ENCODE measurements around the gene MYO1B. TPM values are rescaled to one million over a fixed set of nuclear protein-coding genes. Genes with fewer than 3 reads are reported as not detected.

Gene MYO1B
- polyA plus RNA-seq, 1 experiment, result 87.2 TPM

- no peaks in the 10 kb centered on the region for H3K36me3 ChIP-seq (ENCODE audit: control insufficient read depth, insufficient read depth, low read length)
- no peak for DNase-seq (ENCODE audit: low read depth)
- H3K27me3 ChIP-seq (ENCODE audit: control insufficient read depth, insufficient read depth, low read length), result no peaks in the 10 kb centered on the region
- POLR2A ChIA-PET, result no interaction called here
- no peak overlapping the region for H3K4me3 ChIP-seq (ENCODE audit: low read depth, low read length)
- no peak for TF ChIP-seq CTCF (IDR thresholded peaks at IDR 0.05; ENCODE audit: insufficient read depth, low read depth, low read length)
- CTCF ChIA-PET, result interaction anchor here (0.9 kb wide), 1 partner anchor 16 kb away, joined by 3 read pairs; no protein-coding TSS in a partner anchor
Observed at GRCh38 chr2:191463790-191464189, 218.6 kb downstream of the MYO1B start.

DNA sequence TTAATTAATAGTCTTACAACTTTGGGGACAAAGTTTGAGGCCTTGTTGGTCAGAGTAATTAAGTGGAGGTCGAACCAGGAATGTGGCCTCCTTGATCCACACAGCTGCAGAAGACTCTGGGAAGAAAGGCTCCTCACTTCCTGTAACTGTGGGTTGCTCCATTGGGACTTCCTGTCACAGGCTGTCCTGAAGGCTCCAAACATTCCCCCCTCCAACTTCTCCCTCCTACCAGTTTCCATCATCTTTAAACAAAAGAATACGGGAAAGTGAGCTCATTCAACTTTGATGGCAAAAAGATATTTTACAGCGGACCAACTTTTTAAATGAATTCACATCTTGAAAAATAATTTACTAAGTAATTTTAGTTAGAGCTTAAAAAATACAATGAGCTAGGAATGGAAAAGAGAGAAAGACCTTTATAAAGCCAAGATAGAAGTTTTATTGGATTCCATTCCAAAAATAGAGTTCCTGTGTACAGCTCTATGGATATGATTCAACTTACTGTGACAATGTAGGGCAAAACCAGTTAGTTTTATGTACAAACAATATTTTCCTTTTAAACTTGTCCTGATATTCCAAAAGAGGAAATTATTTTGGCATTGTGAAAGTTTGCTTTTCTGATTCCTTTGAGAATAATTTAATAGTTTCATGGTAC, 220.7 kb downstream of the MYO1B start:
- Histone ChIP-seq H3K36me3 (ENCODE audit: control insufficient read depth, insufficient read depth, low read length) (no peaks in the 10 kb centered on the region), H3K4me3 (ENCODE audit: low read depth, low read length) (no peak overlapping the region), H3K27me3 (ENCODE audit: control insufficient read depth, insufficient read depth, low read length) (no peaks in the 10 kb centered on the region)
- TF ChIP-seq CTCF (IDR thresholded peaks at IDR 0.05; ENCODE audit: insufficient read depth, low read depth, low read length), result no peak
- DNase-seq (ENCODE audit: low read depth), result peak; percentile 30
- ChIA-PET POLR2A (interaction anchor here (0.6 kb wide), 2 partner anchors 15 to 212 kb away, joined by 3 to 6 read pairs; no protein-coding TSS in a partner anchor), CTCF (no interaction called here)

DNA sequence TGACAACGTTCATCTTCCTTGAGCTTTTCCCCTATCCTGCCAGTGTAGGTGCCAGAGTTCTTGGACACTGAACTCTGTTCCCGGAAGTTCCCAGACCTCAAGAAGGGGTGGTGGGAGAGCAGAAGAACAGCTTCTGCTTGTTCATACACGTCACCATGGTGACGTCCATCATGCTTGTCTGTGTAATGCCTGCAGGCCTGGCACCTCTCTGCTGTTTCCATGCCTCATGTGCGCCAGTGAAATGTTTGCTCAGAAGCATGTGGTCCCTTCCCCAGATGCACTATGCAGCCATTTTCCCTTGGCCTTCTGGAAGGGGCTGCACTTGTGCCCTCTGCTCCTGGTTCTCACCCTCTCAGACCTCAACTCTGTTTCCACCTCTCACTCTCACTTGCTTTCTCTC, 221.9 kb downstream of the MYO1B start:
- Histone ChIP-seq H3K27me3 (ENCODE audit: control insufficient read depth, insufficient read depth, low read length) (no peaks in the 10 kb centered on the region), H3K36me3 (ENCODE audit: control insufficient read depth, insufficient read depth, low read length) (no peaks in the 10 kb centered on the region), H3K4me3 (ENCODE audit: low read depth, low read length) (no peak overlapping the region)
- DNase-seq (ENCODE audit: low read depth), result no peak
- ChIA-PET CTCF (no interaction called here), POLR2A (no interaction called here)
- no peak for TF ChIP-seq CTCF (IDR thresholded peaks at IDR 0.05; ENCODE audit: insufficient read depth, low read depth, low read length)

GRCh38 chr2:191470306-191470705, 225.1 kb downstream of the MYO1B start:
- Histone ChIP-seq H3K27me3 (ENCODE audit: control insufficient read depth, insufficient read depth, low read length) (no peaks in the 10 kb centered on the region), H3K36me3 (ENCODE audit: control insufficient read depth, insufficient read depth, low read length) (no peaks in the 10 kb centered on the region), H3K4me3 (ENCODE audit: low read depth, low read length) (no peak overlapping the region)
- no peak for DNase-seq (ENCODE audit: low read depth)
- TF ChIP-seq CTCF (IDR thresholded peaks at IDR 0.05; ENCODE audit: insufficient read depth, low read depth, low read length), result no peak
- ChIA-PET CTCF (no interaction called here), POLR2A (no interaction called here)

GRCh38 chr2:191474464-191474863, 229.3 kb downstream of the MYO1B start:
- no peak for DNase-seq (ENCODE audit: low read depth)
- no peak for TF ChIP-seq CTCF (IDR thresholded peaks at IDR 0.05; ENCODE audit: insufficient read depth, low read depth, low read length)
- POLR2A ChIA-PET, result no interaction called here
- CTCF ChIA-PET, result no interaction called here
- H3K4me3 ChIP-seq (ENCODE audit: low read depth, low read length), result no peak overlapping the region
- no peaks in the 10 kb centered on the region for H3K27me3 ChIP-seq (ENCODE audit: control insufficient read depth, insufficient read depth, low read length)
- no peaks in the 10 kb centered on the region for H3K36me3 ChIP-seq (ENCODE audit: control insufficient read depth, insufficient read depth, low read length)

Small RNA genes within 50 kb of the gene (small RNA-seq; reads per million reads assigned to genes)
- gene RNU6-1045P (ENCODE audit: insufficient read length, low read depth, low replicate concordance), result not detected

Other genes with a start within 250 kb of the MYO1B start
- gene STAT1, start 231.2 kb upstream of the MYO1B start, polyA plus RNA-seq (2011; rRNA removed), result 166 and 180 TPM in 2 replicates
- gene STAT4, start 94.4 kb upstream of the MYO1B start, polyA plus RNA-seq (2011; rRNA removed), result 1.3 and 1.5 TPM in 2 replicates

All from BJ (cell line).